HCT116 (cell line): ENCODE measurements around the gene NSUN3. TPM values are rescaled to one million over a fixed set of nuclear protein-coding genes. Genes with fewer than 3 reads are reported as not detected.

Experiments
- ATAC-seq: fragments of 200-7000 bp; cut with Tn5 transposase; 2 replicates; pipeline ENCODE4 v1.9.1; 2020; ENCODE audit warnings: mild to moderate bottlenecking, moderate library complexity
- BruUV-seq: library from RNA; stranded (reverse); fragments of 400-500 nt; replicated peaks from 2 replicates; lab custom pipeline; 2021; lab: Mats Ljungman, UMichigan
- CTCF ChIA-PET: fragments of 300-600 bp; sonication (Branson Sonifier 250); formaldehyde crosslinking; loops from one replicate; lab custom pipeline; 2021; ENCODE audit warnings: antibody characterized with exemption; lab: Charles Lee
- POLR2A ChIA-PET: fragments of 300-600, 350-600 bp; sonication (Branson Sonifier 250); formaldehyde crosslinking; loops from one replicate; lab custom pipeline; 2021; ENCODE audit warnings: antibody characterized with exemption; lab: Charles Lee
- RAD21 ChIA-PET, 2 experiments: fragments of 300-600 bp; sonication (Branson Sonifier 250); formaldehyde crosslinking; loops; one replicate each; lab custom pipeline; 2023; ENCODE audit warnings: low total read pairs in 2 of 2; ENCODE audit not compliant: uncharacterized antibody in 2 of 2, unreplicated experiment in 2 of 2, low non-redundant PET in 1 of 2; lab: Charles Lee
- DNase-seq: peaks from one replicate; pipeline ENCODE4 v3.0.0-alpha.2; 2010; ENCODE audit warnings: low read depth, low spot score
- H2AFZ ChIP-seq: fragments of 200-600 bp; shearing (Covaris generic), sonication (generic); 2 replicates; pipeline ENCODE4 v1.6.1; 2017; ENCODE audit warnings: low read depth, mixed run types, mixed read lengths, antibody characterized with exemption, low read length; ENCODE audit not compliant: poor library complexity, severe bottlenecking
- H3K27ac ChIP-seq: 2 replicates; pipeline ENCODE4 v1.5.1; 2012; ENCODE audit warnings: low read depth, low read length
- H3K27me3 ChIP-seq: fragments of 200-600 bp; sonication (generic); 2 replicates; pipeline ENCODE4 v1.6.1; 2016; ENCODE audit warnings: mixed run types, low read length, mixed read lengths; ENCODE audit not compliant: insufficient read depth
- H3K36me3 ChIP-seq, 2 experiments: fragments of 200-500 bp in 1 of 2; fragments of 200-600 bp in 1 of 2; sonication (Bioruptor generic) in 1 of 2; sonication (generic) in 1 of 2; 2 replicates each; pipeline versions ENCODE4 v1.5.1 to v1.6.1; 2014 to 2016; ENCODE audit warnings: low read length in 2 of 2, inconsistent platforms in 1 of 2, mixed read lengths in 1 of 2, mixed run types in 1 of 2; ENCODE audit not compliant: insufficient read depth in 2 of 2, control insufficient read depth in 1 of 2
- H3K4me1 ChIP-seq, 2 experiments: fragments of 200-600 bp in 1 of 2; sonication (generic) in 1 of 2; 2 replicates each; pipeline versions ENCODE4 v1.5.1 to v1.6.1; 2012 to 2017; ENCODE audit warnings: low read length in 2 of 2, inconsistent platforms in 1 of 2, mild to moderate bottlenecking in 1 of 2, mixed read lengths in 1 of 2, mixed run types in 1 of 2, moderate library complexity in 1 of 2; ENCODE audit not compliant: insufficient read depth in 2 of 2, control insufficient read depth in 1 of 2
- H3K4me2 ChIP-seq: fragments of 200-600 bp; sonication (generic); 2 replicates; pipeline ENCODE4 v1.6.1; 2017; ENCODE audit warnings: mixed run types, low read length, mixed read lengths
- H3K4me3 ChIP-seq, 2 experiments: fragments of 200-600 bp in 1 of 2; sonication (generic) in 1 of 2; replicated peaks in 1 of 2; 2 replicates each; pipeline ENCODE4 v1.5.1; 2011 to 2016; ENCODE audit warnings: low read length in 2 of 2, control low read depth in 1 of 2, low read depth in 1 of 2, mild to moderate bottlenecking in 1 of 2, mixed read lengths in 1 of 2, mixed run types in 1 of 2
- H3K79me2 ChIP-seq: fragments of 200-600 bp; sonication (generic); 2 replicates; pipeline ENCODE4 v1.6.1; 2017; ENCODE audit warnings: mild to moderate bottlenecking, mixed run types, low read length, moderate library complexity, mixed read lengths; ENCODE audit not compliant: insufficient read depth
- H3K9ac ChIP-seq: fragments of 200-600 bp; sonication (generic); 2 replicates; pipeline ENCODE4 v1.6.1; 2016; ENCODE audit warnings: low read length, mixed read lengths
- H3K9me2 ChIP-seq: fragments of 200-600 bp; sonication (generic), shearing (Covaris generic); 2 replicates; pipeline ENCODE4 v1.6.1; 2017; ENCODE audit warnings: mixed run types, mild to moderate bottlenecking, moderate library complexity; ENCODE audit not compliant: insufficient read depth
- H3K9me3 ChIP-seq, 2 experiments: fragments of 200-500 bp in 1 of 2; fragments of 200-600 bp in 1 of 2; sonication (Bioruptor generic) in 1 of 2; sonication (generic) in 1 of 2; 2 replicates each; pipeline ENCODE4 v1.6.1; 2014 to 2017; ENCODE audit warnings: low read length in 2 of 2, mixed read lengths in 2 of 2, inconsistent platforms in 1 of 2, low read depth in 1 of 2, mild to moderate bottlenecking in 1 of 2, mixed run types in 1 of 2, moderate library complexity in 1 of 2; ENCODE audit not compliant: control insufficient read depth in 1 of 2, insufficient read depth in 1 of 2
- H4K20me1 ChIP-seq: fragments of 200-600 bp; sonication (generic), shearing (Covaris generic); 2 replicates; pipeline ENCODE4 v1.6.1; 2017; ENCODE audit warnings: mixed run types, mild to moderate bottlenecking, moderate library complexity; ENCODE audit not compliant: insufficient read depth
- CBX3 ChIP-seq: IDR thresholded peaks from 2 replicates; pipeline ENCODE4 v1.6.1; 2012; ENCODE audit warnings: low read depth
- CEBPB ChIP-seq: IDR thresholded peaks from 2 replicates; pipeline ENCODE4 v1.6.1; 2012; ENCODE audit warnings: low read depth
- SIN3A ChIP-seq: IDR thresholded peaks from 2 replicates; pipeline ENCODE4 v1.6.1; 2012; ENCODE audit warnings: low read depth
- YY1 ChIP-seq: IDR thresholded peaks from 2 replicates; pipeline ENCODE4 v1.6.1; 2011; ENCODE audit warnings: low read length, low read depth, moderate library complexity, mild to moderate bottlenecking; ENCODE audit not compliant: insufficient replicate concordance; ENCODE audit errors: extremely low read depth
- ZFX ChIP-seq: fragments of 450-650 bp; IDR thresholded peaks from 2 replicates; pipeline ENCODE4 v1.6.1; 2017
- intact Hi-C: fragments of 100-400 bp; cut with micrococcal nuclease; formaldehyde crosslinking; loops from 2 replicates; pipeline ENCODE4 v1.10.0; 2022
- total RNA-seq: library from RNA; stranded (reverse); gene quantifications from one replicate; pipeline ENCODE4 v1.2.1, GENCODE V29; 2021; ENCODE audit not compliant: unreplicated experiment

Gene NSUN3
- total RNA-seq, 1 experiment from 2014 or later: 6.6 TPM

- RAD21 ChIA-PET: no interaction called here
- H3K9ac ChIP-seq: no peak overlapping the region
- BruUV-seq: no TSS peak
Observed at GRCh38 chr3:94093151-94093550, 30.3 kb downstream of the NSUN3 start.

GRCh38 chr3:94095111-94095510 lies 32.2 kb downstream of the NSUN3 start:
- ATAC-seq (no peak), DNase-seq (no peak)
- no peaks in the 10 kb centered on the region for H3K27me3 ChIP-seq
- no peak overlapping the region for H3K9ac ChIP-seq
- peaks cover 3 to 12% of the 10 kb centered on the region in 2 experiments; a peak in 2 of 4 replicates for H3K36me3 ChIP-seq
- intact Hi-C loops: no loop called here
- ChIA-PET RAD21 (no interaction called here), POLR2A (no interaction called here), CTCF (interaction anchor here (0.6 kb wide), 1 partner anchor 58 kb away, joined by 4 read pairs; no protein-coding TSS in a partner anchor)
- TF ChIP-seq YY1: no peak
- no peak for TF ChIP-seq CEBPB
- no peak for TF ChIP-seq ZFX
- no peak for TF ChIP-seq CBX3
- TF ChIP-seq SIN3A: no peak
- H3K4me3 ChIP-seq: no peak overlapping the region
- H3K9me3 ChIP-seq: no peaks in the 10 kb centered on the region
- BruUV-seq: no TSS peak
- no peaks in the 10 kb centered on the region for H3K4me1 ChIP-seq
- no peak overlapping the region for H3K27ac ChIP-seq
- H3K9me2 ChIP-seq: no peaks in the 10 kb centered on the region
- no peak overlapping the region for H2AFZ ChIP-seq
- H3K79me2 ChIP-seq: no peaks in the 10 kb centered on the region
- H4K20me1 ChIP-seq: no peaks in the 10 kb centered on the region
- no peak overlapping the region for H3K4me2 ChIP-seq

More at GRCh38 chr3:94093151-94093550, 30.3 kb downstream of the NSUN3 start:
- Histone ChIP-seq H4K20me1 (no peaks in the 10 kb centered on the region), H3K4me1 (no peaks in the 10 kb centered on the region), H3K4me3 (no peak overlapping the region), H3K27me3 (no peaks in the 10 kb centered on the region), H3K9me3 (no peaks in the 10 kb centered on the region), H3K27ac (no peak overlapping the region), H3K9me2 (no peaks in the 10 kb centered on the region), H3K36me3 (peaks cover 3 to 12% of the 10 kb centered on the region in 2 experiments; a peak in 2 of 4 replicates), H3K4me2 (no peak overlapping the region), H3K79me2 (no peaks in the 10 kb centered on the region), H2AFZ (no peak overlapping the region)
- TF ChIP-seq ZFX: no peak
- ChIA-PET CTCF (no interaction called here), POLR2A (no interaction called here)
- DNase-seq: no peak
- ATAC-seq: no peak
- intact Hi-C loops: no loop called here
